Heart right ventricle (tissue), 16 donors: ENCODE measurements around the gene LTBP1. TPM values are rescaled to one million over a fixed set of nuclear protein-coding genes. Genes with fewer than 3 reads are reported as not detected.
A peak's percentile ranks its signal among the peaks of the same experiment; 100 is the strongest.

Source experiments
- ATAC-seq, 8 donors: fragments of 200-7000 bp; cut with Tn5 transposase; one replicate each; pipeline ENCODE4 v1.9.1; 2020; ENCODE audit warnings: mild to moderate bottlenecking in 8 of 8, moderate library complexity in 8 of 8, moderate number of reproducible peaks in 1 of 8
- DNase-seq, 2 donors: peaks; one replicate each; pipeline ENCODE4 v3.0.0-alpha.2; 2020
- H3K27ac ChIP-seq, 10 donors: fragments of 200-600 bp; sonication (generic) in 2 of 10; one replicate each; pipeline versions ENCODE4 v1.5.0 to v1.8.0; 2020 to 2022; ENCODE audit warnings: mild to moderate bottlenecking in 3 of 10
- H3K27me3 ChIP-seq, 7 donors: fragments of 200-600 bp; one replicate each; pipeline ENCODE4 v1.8.0; 2021 to 2022; ENCODE audit warnings: mild to moderate bottlenecking in 2 of 7
- H3K36me3 ChIP-seq, 9 donors: fragments of 200-600 bp; sonication (generic) in 1 of 9; one replicate each; pipeline versions ENCODE4 v1.5.0 to v1.8.0; 2020 to 2022; ENCODE audit warnings: mild to moderate bottlenecking in 2 of 9
- H3K4me1 ChIP-seq, 9 donors: fragments of 200-600 bp; sonication (generic) in 1 of 9; one replicate each; pipeline versions ENCODE4 v1.5.0 to v1.8.0; 2020 to 2022; ENCODE audit warnings: mild to moderate bottlenecking in 4 of 9
- H3K4me3 ChIP-seq, 10 donors: fragments of 200-600 bp; sonication (generic) in 2 of 10; one replicate each; pipeline versions ENCODE4 v1.5.0 to v1.8.0; 2020 to 2022; ENCODE audit warnings: mild to moderate bottlenecking in 7 of 10, moderate library complexity in 2 of 10
- H3K9me3 ChIP-seq, 11 donors: fragments of 200-600 bp in 10 of 11; sonication (generic) in 2 of 11; one replicate each; pipeline versions ENCODE4 v1.5.0 to v1.8.0; 2013 to 2022; ENCODE audit warnings: mild to moderate bottlenecking in 2 of 11, control low read depth in 1 of 11, moderate library complexity in 1 of 11
- WGBS, 2 donors: extraction: QIAGEN DNeasy Blood & Tissue Kit; methylation state at CpG; one replicate each; pipeline ENCODE4 v1.1.7; 2013; ENCODE audit warnings: inconsistent platforms in 1 of 2; 5-methylcytosine and 5-hydroxymethylcytosine counted together
- intact Hi-C, 10 donors: fragments of 100-400 bp; cut with DNase I; formaldehyde crosslinking; loops; one replicate each; pipeline versions ENCODE4 v1.11.1 to v1.14.2; 2022
- polyA plus RNA-seq, 2 donors: library from polyadenylated mRNA; stranded (reverse); fragments of 200-250 nt; gene quantifications; one replicate each; pipeline ENCODE4 v1.2.3, GENCODE V29; 2013
- total RNA-seq, 10 donors: library from RNA; stranded (reverse); fragmentation: NEBNext Ultra II Directional in 3 of 10; extraction: Animal tissue kit (Norgen Biotek cat#: 25700) in 3 of 10; gene quantifications; one replicate each; pipeline versions ENCODE4 v1.2.1 to v1.2.4, GENCODE V29; 2021 to 2023
- TF ChIP-seq, protein P1 (sequence below), 9 donors: fragments of 200-600 bp; sonication (generic) in 2 of 9; IDR thresholded peaks; one replicate each; pipeline versions ENCODE4 v1.5.0 to v1.8.0; 2021 to 2022; ENCODE audit warnings: antibody characterized with exemption in 9 of 9, mild to moderate bottlenecking in 5 of 9, moderate library complexity in 1 of 9
- donor health status: Arrhythmogenic right ventricular cardiomyopathy.
- donor health status: ischemic (EF 13 %, LVEDD 7.1; RV severe dilation, severe dysfunction).
- donor health status: healthy with polysubstance abuse.
- donor health status: DM: no; HTN: yes; CAD: no.
- donor health status: DM: no; HTN: no; CAD: no.
- donor health status: ischemic (EF 25% LVEDD 6.9; RV normal size, moderate dysfunction).
- donor health status: ischemic (EF 25% LVEDD 5.7; RV mildly dilated, moderate dysfunction).
- donor health status: healthy.
- donor health status: DM: yes; HTN: yes; CAD: no.
- donor health status: Ischemic cardiomyopathy.
- donor health status: ischemic (EF 35%, LVEDD 5.7; RV mildly dilated, moderate dysfunction).
- donor health status: nonischemic (EF 11% LVEDD 7.7; RV severe dilation, severe dysfunction).
- donor health status: DM: yes; HTN: yes; CAD: no.
- donor health status: PGD.
- donor health status: ischemic (EF 29% LVEDD 5.4; RV normal size, mild dysfunction).
- donor health status: nonischemic (EF 23%, LVEDD 6.1; RV moderate dilation, normal function).

LTBP1 gene
- total and polyA plus RNA-seq, 12 donors = 22.4 to 164 (median 84.3) TPM

DNA sequence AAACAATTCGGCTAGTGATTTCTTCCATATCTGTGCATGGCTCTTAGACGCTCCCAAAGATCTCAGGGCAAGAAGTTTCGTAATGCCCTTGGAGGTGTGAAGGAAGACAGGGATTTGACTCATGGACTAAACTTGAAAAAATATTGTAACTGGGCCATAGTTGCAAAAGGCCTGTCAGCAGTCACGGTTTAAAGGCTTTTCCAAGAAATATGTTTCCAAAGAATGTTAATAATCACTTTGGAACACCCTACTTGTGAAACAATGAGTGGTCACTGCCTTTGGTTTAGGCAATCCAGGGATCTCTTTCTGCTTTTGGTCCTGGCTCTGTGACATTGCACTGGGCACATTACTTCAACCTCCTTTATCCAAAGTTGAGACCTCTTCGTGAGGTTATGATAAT is 427.2 kb downstream of the LTBP1 start:
- DNase-seq (no peak), ATAC-seq (peak in 5 of 8 donors; percentile 17 to 79 (median 50))
- WGBS, 2 donors = 77 to 81% methylated on average over 5 of the region's 5 CpGs
- intact Hi-C loops = loop anchor here in 7 of 10 donors (5.0 to 10.0 kb wide), 6 partner anchors 82 to 599 kb away; no protein-coding TSS in a partner anchor
- Histone ChIP-seq H3K27ac (peak overlapping the region in 1 of 10 donors; percentile 8), H3K27me3 (no peaks in the 10 kb centered on the region), H3K4me1 (peaks cover 0 to 17% (median 0%) of the 10 kb centered on the region in 9 donors), H3K36me3 (peaks cover 0 to 21% (median 0%) of the 10 kb centered on the region in 9 donors), H3K4me3 (no peak overlapping the region), H3K9me3 (no peaks in the 10 kb centered on the region)
- TF ChIP-seq, protein P1, sequence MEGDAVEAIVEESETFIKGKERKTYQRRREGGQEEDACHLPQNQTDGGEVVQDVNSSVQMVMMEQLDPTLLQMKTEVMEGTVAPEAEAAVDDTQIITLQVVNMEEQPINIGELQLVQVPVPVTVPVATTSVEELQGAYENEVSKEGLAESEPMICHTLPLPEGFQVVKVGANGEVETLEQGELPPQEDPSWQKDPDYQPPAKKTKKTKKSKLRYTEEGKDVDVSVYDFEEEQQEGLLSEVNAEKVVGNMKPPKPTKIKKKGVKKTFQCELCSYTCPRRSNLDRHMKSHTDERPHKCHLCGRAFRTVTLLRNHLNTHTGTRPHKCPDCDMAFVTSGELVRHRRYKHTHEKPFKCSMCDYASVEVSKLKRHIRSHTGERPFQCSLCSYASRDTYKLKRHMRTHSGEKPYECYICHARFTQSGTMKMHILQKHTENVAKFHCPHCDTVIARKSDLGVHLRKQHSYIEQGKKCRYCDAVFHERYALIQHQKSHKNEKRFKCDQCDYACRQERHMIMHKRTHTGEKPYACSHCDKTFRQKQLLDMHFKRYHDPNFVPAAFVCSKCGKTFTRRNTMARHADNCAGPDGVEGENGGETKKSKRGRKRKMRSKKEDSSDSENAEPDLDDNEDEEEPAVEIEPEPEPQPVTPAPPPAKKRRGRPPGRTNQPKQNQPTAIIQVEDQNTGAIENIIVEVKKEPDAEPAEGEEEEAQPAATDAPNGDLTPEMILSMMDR (IDR thresholded peaks at IDR 0.05) = no peak

- DNase-seq = no peak
- intact Hi-C loops = loop anchor here in 6 of 10 donors (5.0 to 10.0 kb wide), 4 partner anchors 100 to 600 kb away; no protein-coding TSS in a partner anchor
- TF ChIP-seq, protein P1 (IDR thresholded peaks at IDR 0.05) = no peak
- 82 to 83% methylated on average over 7 of the region's 7 CpGs for WGBS, 2 donors
- Histone ChIP-seq H3K9me3 (no peaks in the 10 kb centered on the region), H3K4me1 (peaks cover 0 to 17% (median 0%) of the 10 kb centered on the region in 9 donors), H3K4me3 (no peak overlapping the region), H3K36me3 (peaks cover 0 to 13% (median 0%) of the 10 kb centered on the region in 9 donors), H3K27me3 (no peaks in the 10 kb centered on the region), H3K27ac (no peak overlapping the region)
- peak in 1 of 8 donors; percentile 16 for ATAC-seq
These were observed 428.3 kb downstream of the LTBP1 start for GRCh38 chr2:33375054-33375453.

GRCh38 chr2:33377048-33377447 is 430.3 kb downstream of the LTBP1 start:
- peaks cover 0 to 14% (median 0%) of the 10 kb centered on the region in 9 donors for H3K4me1 ChIP-seq
- intact Hi-C loops = loop anchor here in 6 of 10 donors (5.0 to 10.0 kb wide), 4 partner anchors 102 to 602 kb away; no protein-coding TSS in a partner anchor
- H3K9me3 ChIP-seq = no peaks in the 10 kb centered on the region
- TF ChIP-seq, protein P1 (IDR thresholded peaks at IDR 0.05) = no peak
- H3K27me3 ChIP-seq = no peaks in the 10 kb centered on the region
- H3K27ac ChIP-seq = peak overlapping the region in 1 of 10 donors; percentile 7
- no peak overlapping the region for H3K4me3 ChIP-seq
- ATAC-seq (peak in 7 of 8 donors; percentile 35 to 72 (median 55)), DNase-seq (peak; percentile 13 to 18)
- WGBS, 2 donors = 83 to 85% methylated on average over 6 of the region's 6 CpGs
- peaks cover 0 to 3% (median 0%) of the 10 kb centered on the region in 9 donors for H3K36me3 ChIP-seq

DNA sequence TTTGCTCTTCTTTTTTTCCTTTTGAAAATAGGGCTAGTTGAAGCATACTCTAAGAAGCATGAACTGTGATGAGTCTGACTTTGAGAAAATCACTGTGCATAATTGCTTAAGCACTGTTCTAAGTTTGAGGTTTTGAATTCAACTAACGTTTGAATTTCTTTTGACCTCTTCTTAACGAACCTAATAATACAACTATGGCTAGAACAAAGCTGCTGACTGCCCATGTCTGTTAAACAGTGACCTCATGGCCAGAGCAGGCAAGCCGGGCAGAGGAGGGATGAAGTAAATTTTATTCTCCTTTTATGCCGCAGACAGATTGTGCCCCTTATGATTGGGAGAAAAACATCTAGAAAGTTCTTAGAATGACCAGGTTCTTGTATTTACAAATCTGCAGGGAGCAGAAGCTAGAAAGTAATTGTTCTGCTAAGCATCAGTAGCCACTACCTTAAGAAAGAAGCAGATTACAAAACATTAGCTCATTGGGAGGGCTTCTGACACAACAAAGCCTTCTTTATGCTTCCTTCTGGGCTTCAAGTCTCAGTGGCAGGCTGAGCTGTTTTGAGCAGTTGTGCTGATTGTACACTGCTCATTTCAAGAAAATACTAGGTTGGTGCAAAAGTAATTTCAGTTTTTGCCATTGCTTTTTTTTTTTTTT is 431.9 kb downstream of the LTBP1 start:
- peak overlapping the region in 6 of 10 donors; percentile 8 to 52 (median 30) for H3K27ac ChIP-seq

More for the DNA sequence above, 431.9 kb downstream of the LTBP1 start:
- intact Hi-C loops = loop anchor here in 6 of 10 donors (5.0 to 10.0 kb wide), 4 partner anchors 104 to 604 kb away; no protein-coding TSS in a partner anchor
- Histone ChIP-seq H3K9me3 (no peaks in the 10 kb centered on the region), H3K36me3 (peaks cover 0 to 3% (median 0%) of the 10 kb centered on the region in 9 donors), H3K4me3 (no peak overlapping the region), H3K27me3 (no peaks in the 10 kb centered on the region), H3K4me1 (peaks cover 0 to 12% (median under 1%) of the 10 kb centered on the region in 9 donors)
- WGBS, 2 donors = 66 to 67% methylated on average over 4 of the region's 4 CpGs
- ATAC-seq (peak in 7 of 8 donors; percentile 55 to 80 (median 68)), DNase-seq (no peak)
- TF ChIP-seq, protein P1 (IDR thresholded peaks at IDR 0.05) = no peak
